HepG2 (cell line): Measurements from ENCODE around the gene MRPL20. TPM values are rescaled to one million over a fixed set of nuclear protein-coding genes. Genes with fewer than 3 reads are reported as not detected.

Experiments
- ARNT ChIP-seq: fragments of 450-650 bp; IDR thresholded peaks from 2 replicates; pipeline ENCODE4 v1.6.1; 2017
- CBFB ChIP-seq: sonication (generic); formaldehyde crosslinking; IDR thresholded peaks from 2 replicates; pipeline ENCODE4 v1.4.0; 2020; ENCODE audit warnings: missing genetic modification reagents
- SOX6 ChIP-seq, 2 experiments: fragments of 450-650 bp in 1 of 2; sonication (generic) in 1 of 2; formaldehyde crosslinking in 1 of 2; IDR thresholded peaks; 2 replicates each; pipeline versions ENCODE4 v1.4.0 to v1.6.1; 2017 to 2020; ENCODE audit warnings: antibody characterized with exemption in 1 of 2, mild to moderate bottlenecking in 1 of 2, missing genetic modification reagents in 1 of 2
- SP140L ChIP-seq: sonication (generic); formaldehyde crosslinking; IDR thresholded peaks from 2 replicates; pipeline ENCODE4 v1.4.0; 2020; ENCODE audit warnings: missing genetic modification reagents, borderline replicate concordance
- SRF ChIP-seq: IDR thresholded peaks from 2 replicates; pipeline ENCODE4 v1.6.1; 2011; ENCODE audit warnings: mild to moderate bottlenecking, low read depth, low read length, moderate library complexity
- TOE1 ChIP-seq: sonication (generic); formaldehyde crosslinking; IDR thresholded peaks from 2 replicates; pipeline ENCODE4 v1.4.0; 2020; ENCODE audit warnings: mild to moderate bottlenecking, missing genetic modification reagents
- ZEB1 ChIP-seq: IDR thresholded peaks from 2 replicates; pipeline ENCODE4 v1.6.1; 2012; ENCODE audit warnings: mild to moderate bottlenecking, low read depth, inconsistent platforms; ENCODE audit not compliant: insufficient replicate concordance
- ZFY ChIP-seq: sonication (generic); formaldehyde crosslinking; IDR thresholded peaks from 2 replicates; pipeline ENCODE4 v1.4.0; 2020; ENCODE audit warnings: missing genetic modification reagents
- ZNF138 ChIP-seq: sonication (generic); formaldehyde crosslinking; IDR thresholded peaks from 2 replicates; pipeline ENCODE4 v1.5.0; 2020; ENCODE audit warnings: mild to moderate bottlenecking, low read depth, missing genetic modification reagents
- ZNF17 ChIP-seq: sonication (generic); formaldehyde crosslinking; IDR thresholded peaks from 2 replicates; pipeline ENCODE4 v1.5.0; 2020; ENCODE audit warnings: mild to moderate bottlenecking, missing genetic modification reagents
- ZNF607 ChIP-seq: sonication (generic); formaldehyde crosslinking; IDR thresholded peaks from 2 replicates; pipeline ENCODE4 v1.5.1; 2020; ENCODE audit warnings: missing genetic modification reagents, mild to moderate bottlenecking, borderline replicate concordance
- ZNF878 ChIP-seq: sonication (generic); formaldehyde crosslinking; IDR thresholded peaks from 2 replicates; pipeline ENCODE4 v1.8.1; 2023; ENCODE audit warnings: mild to moderate bottlenecking, missing genetic modification reagents, moderate library complexity
- polyA plus RNA-seq, 8 experiments: library from polyadenylated mRNA; depleted of rRNA in 3 of 8; stranded (reverse) in 7 of 8; unstranded in 1 of 8; fragments of >200 nt; fragmentation: Illumina TruSeq in 4 of 8; extraction: Trizol in 4 of 8; gene quantifications; 2 replicates each; pipeline versions ENCODE4 v1.2.1 to v1.2.3, GENCODE V29; 2011 to 2016; ENCODE audit warnings: low read depth in 4 of 8, missing spikeins in 1 of 8, mixed read lengths in 1 of 8; ENCODE audit not compliant: insufficient read depth in 1 of 8
- total RNA-seq, 5 experiments: library from RNA; depleted of rRNA; stranded (reverse); fragments of >200 nt; fragmentation: Illumina TruSeq; extraction: Trizol; gene quantifications; 2 replicates each; pipeline ENCODE4 v1.2.3, GENCODE V29; 2016; ENCODE audit warnings: low read depth in 1 of 5
- TF ChIP-seq, protein P1 (sequence below): IDR thresholded peaks from 2 replicates; pipeline ENCODE4 v1.6.1; 2016; ENCODE audit warnings: missing biosample characterization, missing genetic modification reagents, low read depth
- TF ChIP-seq, protein P2 (sequence below): IDR thresholded peaks from 2 replicates; pipeline ENCODE4 v1.6.1; 2012; ENCODE audit warnings: low read length, improper control_type of control experiment
- TF ChIP-seq, protein P3 (sequence below): IDR thresholded peaks from 2 replicates; pipeline ENCODE4 v1.6.1; 2016
- TF ChIP-seq, protein P4 (sequence below): sonication (generic); formaldehyde crosslinking; conservative IDR thresholded peaks from 2 replicates; pipeline ENCODE4 v1.4.0; 2020; ENCODE audit warnings: missing genetic modification reagents
- TF ChIP-seq, protein P5 (sequence below): sonication (generic); formaldehyde crosslinking; IDR thresholded peaks from 2 replicates; pipeline ENCODE4 v1.4.0; 2020; ENCODE audit warnings: missing genetic modification reagents, borderline replicate concordance

The MRPL20 gene
- total and polyA plus RNA-seq, 2 of the 13 experiments (the other 11 are each of a cell fraction or from before 2014, with no cell fraction given) = 59.2 to 127 TPM

DNA sequence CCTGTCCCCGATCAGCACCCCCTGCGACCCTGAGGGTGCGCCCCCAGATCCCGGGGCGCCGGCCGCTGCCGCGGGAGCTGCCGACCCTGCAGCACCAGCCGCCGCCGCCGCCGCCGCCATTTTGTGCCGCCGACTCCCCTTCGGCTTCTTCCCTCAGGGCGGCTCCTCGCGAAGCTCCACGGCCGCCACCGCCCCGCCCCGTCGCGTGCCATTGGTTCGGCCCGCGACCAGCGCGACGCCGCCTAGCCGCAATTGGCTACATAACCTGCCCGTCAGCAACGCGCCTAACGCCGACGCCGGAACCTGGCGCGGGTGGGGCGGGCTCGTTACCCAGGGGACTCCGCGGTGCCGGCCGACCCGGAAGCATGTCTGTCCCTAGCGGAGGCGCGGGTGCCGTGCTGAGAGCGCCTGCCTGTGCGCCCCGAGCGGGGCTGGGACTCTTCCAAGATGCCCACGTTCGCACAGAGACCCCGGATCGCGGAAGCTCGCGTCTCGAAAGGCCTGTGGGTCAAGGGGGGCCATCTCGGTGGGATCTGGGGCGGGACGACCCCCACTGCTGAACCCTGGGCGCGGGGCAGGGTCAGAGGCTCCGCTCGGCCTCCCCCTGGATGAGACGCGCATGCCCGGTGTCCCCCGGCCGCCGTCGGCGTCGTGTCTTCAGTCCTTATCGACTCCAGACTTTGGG is 7.8 kb downstream of the MRPL20 start, which contains the start of gene CCNL2 (continued):
- TF ChIP-seq ZNF607 (no peak; the same call in 1 of the 2 replicates), ARNT (no peak), ZNF138 (no peak; the same call in 1 of the 2 replicates), TOE1 (no peak), ZFY (CRISPR knock-in tag) (peak; percentile 85), ZNF17 (CRISPR knock-in tag) (no peak), ZNF878 (CRISPR knock-in tag) (no peak), CBFB (CRISPR knock-in tag) (peak; percentile 48; the same call in 1 of the 2 replicates), SP140L (CRISPR knock-in tag) (no peak), SRF (peak; percentile 4; the same call in 1 of the 2 replicates), SOX6 (IDR thresholded peaks at IDR 0.05) (no peak), SOX6 (CRISPR knock-in tag; IDR thresholded peaks at IDR 0.05) (0 out of 2 replicates have a peak, but pooled peaks have one; percentile 19), ZEB1 (no peak)
- TF ChIP-seq, protein P1, sequence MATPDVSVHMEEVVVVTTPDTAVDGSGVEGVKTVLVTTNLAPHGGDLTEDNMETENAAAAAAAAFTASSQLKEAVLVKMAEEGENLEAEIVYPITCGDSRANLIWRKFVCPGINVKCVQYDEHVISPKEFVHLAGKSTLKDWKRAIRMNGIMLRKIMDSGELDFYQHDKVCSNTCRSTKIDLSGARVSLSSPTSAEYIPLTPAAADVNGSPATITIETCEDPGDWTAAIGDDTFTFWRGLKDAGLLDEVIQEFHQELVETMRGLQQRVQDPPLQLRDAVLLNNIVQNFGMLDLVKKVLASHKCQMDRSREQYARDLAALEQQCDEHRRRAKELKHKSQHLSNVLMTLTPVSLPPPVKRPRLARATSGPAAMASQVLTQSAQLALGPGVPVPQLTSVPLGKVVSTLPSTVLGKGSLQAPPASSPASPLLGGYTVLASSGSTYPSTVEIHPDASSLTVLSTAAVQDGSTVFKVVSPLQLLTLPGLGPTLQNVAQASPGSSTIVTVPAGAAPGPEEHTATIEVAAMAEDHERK (CRISPR knock-in tag) = peak; percentile 92
- TF ChIP-seq, protein P2, sequence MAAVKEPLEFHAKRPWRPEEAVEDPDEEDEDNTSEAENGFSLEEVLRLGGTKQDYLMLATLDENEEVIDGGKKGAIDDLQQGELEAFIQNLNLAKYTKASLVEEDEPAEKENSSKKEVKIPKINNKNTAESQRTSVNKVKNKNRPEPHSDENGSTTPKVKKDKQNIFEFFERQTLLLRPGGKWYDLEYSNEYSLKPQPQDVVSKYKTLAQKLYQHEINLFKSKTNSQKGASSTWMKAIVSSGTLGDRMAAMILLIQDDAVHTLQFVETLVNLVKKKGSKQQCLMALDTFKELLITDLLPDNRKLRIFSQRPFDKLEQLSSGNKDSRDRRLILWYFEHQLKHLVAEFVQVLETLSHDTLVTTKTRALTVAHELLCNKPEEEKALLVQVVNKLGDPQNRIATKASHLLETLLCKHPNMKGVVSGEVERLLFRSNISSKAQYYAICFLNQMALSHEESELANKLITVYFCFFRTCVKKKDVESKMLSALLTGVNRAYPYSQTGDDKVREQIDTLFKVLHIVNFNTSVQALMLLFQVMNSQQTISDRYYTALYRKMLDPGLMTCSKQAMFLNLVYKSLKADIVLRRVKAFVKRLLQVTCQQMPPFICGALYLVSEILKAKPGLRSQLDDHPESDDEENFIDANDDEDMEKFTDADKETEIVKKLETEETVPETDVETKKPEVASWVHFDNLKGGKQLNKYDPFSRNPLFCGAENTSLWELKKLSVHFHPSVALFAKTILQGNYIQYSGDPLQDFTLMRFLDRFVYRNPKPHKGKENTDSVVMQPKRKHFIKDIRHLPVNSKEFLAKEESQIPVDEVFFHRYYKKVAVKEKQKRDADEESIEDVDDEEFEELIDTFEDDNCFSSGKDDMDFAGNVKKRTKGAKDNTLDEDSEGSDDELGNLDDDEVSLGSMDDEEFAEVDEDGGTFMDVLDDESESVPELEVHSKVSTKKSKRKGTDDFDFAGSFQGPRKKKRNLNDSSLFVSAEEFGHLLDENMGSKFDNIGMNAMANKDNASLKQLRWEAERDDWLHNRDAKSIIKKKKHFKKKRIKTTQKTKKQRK = no peak
- TF ChIP-seq, protein P3, sequence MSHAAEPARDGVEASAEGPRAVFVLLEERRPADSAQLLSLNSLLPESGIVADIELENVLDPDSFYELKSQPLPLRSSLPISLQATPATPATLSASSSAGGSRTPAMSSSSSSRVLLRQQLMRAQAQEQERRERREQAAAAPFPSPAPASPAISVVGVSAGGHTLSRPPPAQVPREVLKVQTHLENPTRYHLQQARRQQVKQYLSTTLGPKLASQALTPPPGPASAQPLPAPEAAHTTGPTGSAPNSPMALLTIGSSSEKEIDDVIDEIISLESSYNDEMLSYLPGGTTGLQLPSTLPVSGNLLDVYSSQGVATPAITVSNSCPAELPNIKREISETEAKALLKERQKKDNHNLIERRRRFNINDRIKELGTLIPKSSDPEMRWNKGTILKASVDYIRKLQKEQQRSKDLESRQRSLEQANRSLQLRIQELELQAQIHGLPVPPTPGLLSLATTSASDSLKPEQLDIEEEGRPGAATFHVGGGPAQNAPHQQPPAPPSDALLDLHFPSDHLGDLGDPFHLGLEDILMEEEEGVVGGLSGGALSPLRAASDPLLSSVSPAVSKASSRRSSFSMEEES (CRISPR knock-in tag) = no peak; the same call in 1 of the 2 replicates
- TF ChIP-seq, protein P4, sequence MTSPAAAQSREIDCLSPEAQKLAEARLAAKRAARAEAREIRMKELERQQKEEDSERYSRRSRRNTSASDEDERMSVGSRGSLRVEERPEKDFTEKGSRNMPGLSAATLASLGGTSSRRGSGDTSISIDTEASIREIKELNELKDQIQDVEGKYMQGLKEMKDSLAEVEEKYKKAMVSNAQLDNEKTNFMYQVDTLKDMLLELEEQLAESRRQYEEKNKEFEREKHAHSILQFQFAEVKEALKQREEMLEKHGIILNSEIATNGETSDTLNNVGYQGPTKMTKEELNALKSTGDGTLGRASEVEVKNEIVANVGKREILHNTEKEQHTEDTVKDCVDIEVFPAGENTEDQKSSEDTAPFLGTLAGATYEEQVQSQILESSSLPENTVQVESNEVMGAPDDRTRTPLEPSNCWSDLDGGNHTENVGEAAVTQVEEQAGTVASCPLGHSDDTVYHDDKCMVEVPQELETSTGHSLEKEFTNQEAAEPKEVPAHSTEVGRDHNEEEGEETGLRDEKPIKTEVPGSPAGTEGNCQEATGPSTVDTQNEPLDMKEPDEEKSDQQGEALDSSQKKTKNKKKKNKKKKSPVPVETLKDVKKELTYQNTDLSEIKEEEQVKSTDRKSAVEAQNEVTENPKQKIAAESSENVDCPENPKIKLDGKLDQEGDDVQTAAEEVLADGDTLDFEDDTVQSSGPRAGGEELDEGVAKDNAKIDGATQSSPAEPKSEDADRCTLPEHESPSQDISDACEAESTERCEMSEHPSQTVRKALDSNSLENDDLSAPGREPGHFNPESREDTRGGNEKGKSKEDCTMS = no peak
- TF ChIP-seq, protein P5, sequence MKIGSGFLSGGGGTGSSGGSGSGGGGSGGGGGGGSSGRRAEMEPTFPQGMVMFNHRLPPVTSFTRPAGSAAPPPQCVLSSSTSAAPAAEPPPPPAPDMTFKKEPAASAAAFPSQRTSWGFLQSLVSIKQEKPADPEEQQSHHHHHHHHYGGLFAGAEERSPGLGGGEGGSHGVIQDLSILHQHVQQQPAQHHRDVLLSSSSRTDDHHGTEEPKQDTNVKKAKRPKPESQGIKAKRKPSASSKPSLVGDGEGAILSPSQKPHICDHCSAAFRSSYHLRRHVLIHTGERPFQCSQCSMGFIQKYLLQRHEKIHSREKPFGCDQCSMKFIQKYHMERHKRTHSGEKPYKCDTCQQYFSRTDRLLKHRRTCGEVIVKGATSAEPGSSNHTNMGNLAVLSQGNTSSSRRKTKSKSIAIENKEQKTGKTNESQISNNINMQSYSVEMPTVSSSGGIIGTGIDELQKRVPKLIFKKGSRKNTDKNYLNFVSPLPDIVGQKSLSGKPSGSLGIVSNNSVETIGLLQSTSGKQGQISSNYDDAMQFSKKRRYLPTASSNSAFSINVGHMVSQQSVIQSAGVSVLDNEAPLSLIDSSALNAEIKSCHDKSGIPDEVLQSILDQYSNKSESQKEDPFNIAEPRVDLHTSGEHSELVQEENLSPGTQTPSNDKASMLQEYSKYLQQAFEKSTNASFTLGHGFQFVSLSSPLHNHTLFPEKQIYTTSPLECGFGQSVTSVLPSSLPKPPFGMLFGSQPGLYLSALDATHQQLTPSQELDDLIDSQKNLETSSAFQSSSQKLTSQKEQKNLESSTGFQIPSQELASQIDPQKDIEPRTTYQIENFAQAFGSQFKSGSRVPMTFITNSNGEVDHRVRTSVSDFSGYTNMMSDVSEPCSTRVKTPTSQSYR = peak; percentile 9; the same call in 1 of the 2 replicates
